ENCODE results near the gene SCN1A. TPM values are rescaled to one million over a fixed set of nuclear protein-coding genes. Genes with fewer than 3 reads are reported as not detected.

The SCN1A gene
- total and polyA plus RNA-seq, 2 of the 4 experiments (the other 2 are of a cell fraction) = under 0.01 TPM; not detected in 1

DNA sequence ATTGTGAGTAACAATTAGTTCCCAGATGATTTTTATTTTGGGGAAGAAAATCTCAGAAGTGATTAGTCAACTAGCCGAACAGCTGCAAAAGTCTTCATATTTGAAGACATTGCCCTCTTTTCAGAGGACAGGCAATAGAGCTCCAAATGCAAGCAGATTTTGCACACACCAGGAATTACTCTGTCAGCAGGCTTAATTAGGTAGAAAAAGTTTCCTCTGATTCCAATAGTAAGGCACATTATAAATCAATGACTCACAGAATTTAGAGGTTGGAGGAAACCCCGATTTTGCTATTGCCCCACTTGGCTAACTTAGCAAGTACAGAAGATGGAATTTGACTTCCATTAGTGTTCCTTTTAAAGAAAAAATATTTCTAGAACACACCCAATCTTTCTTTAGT is 30.7 kb upstream of the SCN1A start:
- no peak for ATAC-seq (ENCODE audit: low read depth)
- TF ChIP-seq FOS (IDR thresholded peaks at IDR 0.05; ENCODE audit: low read depth, low read length) = no peak
- TF ChIP-seq MAFK (IDR thresholded peaks at IDR 0.05; ENCODE audit: low read depth, low read length) = no peak
- no peak for TF ChIP-seq CEBPB (IDR thresholded peaks at IDR 0.05; ENCODE audit: low read depth, low read length)
- no peak for TF ChIP-seq NFE2L2 (IDR thresholded peaks at IDR 0.05; ENCODE audit: low read depth, low read length)
- TF ChIP-seq, protein P1, sequence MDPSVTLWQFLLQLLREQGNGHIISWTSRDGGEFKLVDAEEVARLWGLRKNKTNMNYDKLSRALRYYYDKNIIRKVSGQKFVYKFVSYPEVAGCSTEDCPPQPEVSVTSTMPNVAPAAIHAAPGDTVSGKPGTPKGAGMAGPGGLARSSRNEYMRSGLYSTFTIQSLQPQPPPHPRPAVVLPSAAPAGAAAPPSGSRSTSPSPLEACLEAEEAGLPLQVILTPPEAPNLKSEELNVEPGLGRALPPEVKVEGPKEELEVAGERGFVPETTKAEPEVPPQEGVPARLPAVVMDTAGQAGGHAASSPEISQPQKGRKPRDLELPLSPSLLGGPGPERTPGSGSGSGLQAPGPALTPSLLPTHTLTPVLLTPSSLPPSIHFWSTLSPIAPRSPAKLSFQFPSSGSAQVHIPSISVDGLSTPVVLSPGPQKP (IDR thresholded peaks at IDR 0.05; ENCODE audit: borderline replicate concordance, low read depth, low read length) = no peak
- TF ChIP-seq MAZ (IDR thresholded peaks at IDR 0.05; ENCODE audit: borderline replicate concordance, low read depth, low read length) = no peak
- TF ChIP-seq MXI1 (IDR thresholded peaks at IDR 0.05; ENCODE audit: borderline replicate concordance, low read depth, low read length) = no peak
- TF ChIP-seq RAD21 (IDR thresholded peaks at IDR 0.05; ENCODE audit: low read length) = no peak
- no peak for TF ChIP-seq BHLHE40 (IDR thresholded peaks at IDR 0.05; ENCODE audit: low read depth, low read length)
- Histone ChIP-seq H2AK5ac (ENCODE audit: low read depth, low read length) (no peak overlapping the region), H2BK20ac (ENCODE audit: low read depth, low read length) (no peak overlapping the region), H3K4ac (ENCODE audit: low read depth, low read length) (no peak overlapping the region), H4K20me1 (ENCODE audit: insufficient read depth, low read length) (no peaks in the 10 kb centered on the region), H3K9me1 (ENCODE audit: insufficient read depth, low read length) (no peaks in the 10 kb centered on the region), H3K27ac (ENCODE audit: insufficient read depth, low read length) (no peak overlapping the region), H4K8ac (ENCODE audit: low read depth in 2 of 2, low read length in 2 of 2) (no peak overlapping the region), H3K4me3 (ENCODE audit: insufficient read depth, low read depth, low read length) (no peak overlapping the region), H3K56ac (ENCODE audit: extremely low read depth, insufficient read depth, low read length) (no peak overlapping the region), H2AFZ (replicated peaks; ENCODE audit: low read length, poor library complexity) (no peak overlapping the region), H3K23ac (ENCODE audit: low read depth, low read length) (no peak overlapping the region), H3K18ac (ENCODE audit: low read depth, low read length) (no peak overlapping the region), H2BK120ac (ENCODE audit: low read depth, low read length) (no peak overlapping the region), H3K14ac (replicated peaks; ENCODE audit: low read depth, low read length) (no peak overlapping the region), H3K9ac (ENCODE audit: low read depth, low read length) (no peak overlapping the region), H2BK5ac (ENCODE audit: low read depth, low read length, poor library complexity, severe bottlenecking) (no peak overlapping the region), H2BK15ac (ENCODE audit: low read depth, low read length) (no peak overlapping the region), H3K9me3 (ENCODE audit: control insufficient read depth, insufficient read depth, low read length) (no peaks in the 10 kb centered on the region), H3K36me3 (ENCODE audit: control insufficient read depth, insufficient read depth, low read length) (no peaks in the 10 kb centered on the region), H2AK9ac (replicated peaks; ENCODE audit: low read depth, low read length, poor library complexity) (no peak overlapping the region), H4K91ac (ENCODE audit: insufficient read depth, low read depth, low read length) (no peak overlapping the region), H3K4me2 (ENCODE audit: low read depth, low read length) (no peak overlapping the region), H4K5ac (ENCODE audit: low read depth, low read length) (no peak overlapping the region), H3K4me1 (ENCODE audit: control insufficient read depth, insufficient read depth, low read length) (peaks cover 6% of the 10 kb centered on the region; the same call in 1 of the 2 replicates), H3K27me3 (ENCODE audit: control insufficient read depth, insufficient read depth, low read length) (no peaks in the 10 kb centered on the region), H3K79me1 (ENCODE audit: low read depth in 1 of 2, low read length in 2 of 2) (no peaks in the 10 kb centered on the region)
- DNase-seq = no peak
- dilution Hi-C loops (cut with HindIII; ENCODE audit: low sequenced_read_pairs, unreplicated experiment) (no loop called here), in situ Hi-C loops (cut with MboI; ENCODE audit: low sequenced_read_pairs) (no loop called here), intact Hi-C loops (cut with micrococcal nuclease) (no loop called here)
- BruUV-seq (replicated peaks) = no TSS peak
- no CpG with 5 or more reads among the region's 2 CpGs for WGBS, 2 experiments (ENCODE audit: extremely low coverage in 2 of 2, insufficient read length in 1 of 2)
- POLR2A ChIA-PET (ENCODE audit: unreplicated experiment) = no interaction called here
- CTCF ChIA-PET = no interaction called here
